HepG2 (cell line): ENCODE results near the gene THSD8. TPM values are rescaled to one million over a fixed set of nuclear protein-coding genes. Genes with fewer than 3 reads are reported as not detected.

Experiments
- CENPT ChIP-seq: sonication (generic); formaldehyde crosslinking; IDR thresholded peaks from 2 replicates; pipeline ENCODE4 v1.8.0; 2022; ENCODE audit warnings: low read depth, mild to moderate bottlenecking, moderate library complexity, missing genetic modification reagents
- CREM ChIP-seq, 2 experiments: sonication (generic) in 1 of 2; formaldehyde crosslinking in 1 of 2; IDR thresholded peaks; 2 replicates each; pipeline versions ENCODE4 v1.4.0 to v1.6.1; 2016 to 2020; ENCODE audit warnings: antibody characterized with exemption in 1 of 2, mild to moderate bottlenecking in 1 of 2, missing genetic modification reagents in 1 of 2
- IRX3 ChIP-seq: sonication (generic); formaldehyde crosslinking; IDR thresholded peaks from 2 replicates; pipeline ENCODE4 v1.8.1; 2023; ENCODE audit warnings: mild to moderate bottlenecking, low read depth, missing genetic modification reagents, borderline replicate concordance
- KAT8 ChIP-seq: IDR thresholded peaks from 2 replicates; pipeline ENCODE4 v1.6.1; 2016; ENCODE audit warnings: missing genetic modification reagents, missing compliant biosample characterization
- NKX3-1 ChIP-seq: sonication (generic); formaldehyde crosslinking; IDR thresholded peaks from 2 replicates; pipeline ENCODE4 v1.5.0; 2020; ENCODE audit warnings: missing genetic modification reagents
- NPAS2 ChIP-seq: sonication (generic); formaldehyde crosslinking; IDR thresholded peaks from 2 replicates; pipeline ENCODE4 v1.8.0; 2022; ENCODE audit warnings: mild to moderate bottlenecking, missing genetic modification reagents, borderline replicate concordance
- RFXANK ChIP-seq: IDR thresholded peaks from 2 replicates; pipeline ENCODE4 v1.6.1; 2016
- SAP130 ChIP-seq: IDR thresholded peaks from 2 replicates; pipeline ENCODE4 v1.6.1; 2016; ENCODE audit warnings: low read depth
- SCMH1 ChIP-seq: sonication (generic); formaldehyde crosslinking; IDR thresholded peaks from 2 replicates; pipeline ENCODE4 v1.9.0; 2021; ENCODE audit warnings: missing genetic modification reagents, mild to moderate bottlenecking, borderline replicate concordance
- SOX13 ChIP-seq, 3 experiments: fragments of 450-650 bp in 1 of 3; sonication (generic) in 1 of 3; formaldehyde crosslinking in 1 of 3; IDR thresholded peaks in 2 of 3; conservative IDR thresholded peaks in 1 of 3; 2 replicates each; pipeline versions ENCODE4 v1.5.0 to v1.6.1; 2016 to 2020; ENCODE audit warnings: antibody characterized with exemption in 1 of 3, mild to moderate bottlenecking in 1 of 3, missing compliant biosample characterization in 1 of 3, missing genetic modification reagents in 1 of 3, moderate library complexity in 1 of 3
- SRSF4 ChIP-seq: fragments of 200-400 bp; formaldehyde crosslinking; IDR thresholded peaks from one replicate; pipeline ENCODE4 v1.6.1; 2018; ENCODE audit warnings: mild to moderate bottlenecking, low read depth, low read length, moderate library complexity; ENCODE audit not compliant: poor library complexity, severe bottlenecking
- TAF1 ChIP-seq: sonication (generic); formaldehyde crosslinking; IDR thresholded peaks from 2 replicates; pipeline ENCODE4 v1.4.0; 2020; ENCODE audit warnings: missing genetic modification reagents
- ZFP90 ChIP-seq: sonication (generic); formaldehyde crosslinking; IDR thresholded peaks from 2 replicates; pipeline ENCODE4 v1.8.0; 2022; ENCODE audit warnings: missing genetic modification reagents, mild to moderate bottlenecking, inconsistent platforms, borderline replicate concordance
- ZNF30 ChIP-seq: sonication (generic); formaldehyde crosslinking; IDR thresholded peaks from 2 replicates; pipeline ENCODE4 v1.5.0; 2020; ENCODE audit warnings: mild to moderate bottlenecking, missing genetic modification reagents
- ZNF333 ChIP-seq: sonication (generic); formaldehyde crosslinking; IDR thresholded peaks from 2 replicates; pipeline ENCODE4 v1.4.0; 2020; ENCODE audit warnings: mild to moderate bottlenecking, missing genetic modification reagents, borderline replicate concordance
- ZNF432 ChIP-seq: sonication (generic); formaldehyde crosslinking; IDR thresholded peaks from 2 replicates; pipeline ENCODE4 v1.5.0; 2020; ENCODE audit warnings: missing genetic modification reagents, mild to moderate bottlenecking, borderline replicate concordance
- ZNF441 ChIP-seq: sonication (generic); formaldehyde crosslinking; IDR thresholded peaks from 2 replicates; pipeline ENCODE4 v1.7.0; 2021; ENCODE audit warnings: missing genetic modification reagents, borderline replicate concordance
- ZNF460 ChIP-seq: sonication (generic); formaldehyde crosslinking; IDR thresholded peaks from 2 replicates; pipeline ENCODE4 v1.5.1; 2020; ENCODE audit warnings: missing genetic modification reagents, mild to moderate bottlenecking, borderline replicate concordance
- ZNF484 ChIP-seq: sonication (generic); formaldehyde crosslinking; IDR thresholded peaks from 2 replicates; pipeline ENCODE4 v1.5.1; 2020; ENCODE audit warnings: mild to moderate bottlenecking, low read depth, missing genetic modification reagents, borderline replicate concordance
- ZNF496 ChIP-seq: sonication (generic); formaldehyde crosslinking; IDR thresholded peaks from 2 replicates; pipeline ENCODE4 v1.8.1; 2023; ENCODE audit warnings: mild to moderate bottlenecking, moderate library complexity, missing genetic modification reagents; ENCODE audit not compliant: insufficient replicate concordance
- ZNF563 ChIP-seq: sonication (generic); formaldehyde crosslinking; IDR thresholded peaks from 2 replicates; pipeline ENCODE4 v1.8.0; 2022; ENCODE audit warnings: mild to moderate bottlenecking, moderate library complexity, missing genetic modification reagents
- ZNF629 ChIP-seq: sonication (generic); formaldehyde crosslinking; conservative IDR thresholded peaks from 2 replicates; pipeline ENCODE4 v1.5.0; 2020; ENCODE audit warnings: missing genetic modification reagents
- ZNF772 ChIP-seq: sonication (generic); formaldehyde crosslinking; IDR thresholded peaks from 2 replicates; pipeline ENCODE4 v1.5.0; 2020; ENCODE audit warnings: mild to moderate bottlenecking, missing genetic modification reagents
- polyA plus RNA-seq, 8 experiments: library from polyadenylated mRNA; depleted of rRNA in 3 of 8; stranded (reverse) in 7 of 8; unstranded in 1 of 8; fragments of >200 nt; fragmentation: Illumina TruSeq in 4 of 8; extraction: Trizol in 4 of 8; gene quantifications; 2 replicates each; pipeline versions ENCODE4 v1.2.1 to v1.2.3, GENCODE V29; 2011 to 2016; ENCODE audit warnings: low read depth in 4 of 8, missing spikeins in 1 of 8, mixed read lengths in 1 of 8; ENCODE audit not compliant: insufficient read depth in 1 of 8
- total RNA-seq, 5 experiments: library from RNA; depleted of rRNA; stranded (reverse); fragments of >200 nt; fragmentation: Illumina TruSeq; extraction: Trizol; gene quantifications; 2 replicates each; pipeline ENCODE4 v1.2.3, GENCODE V29; 2016; ENCODE audit warnings: low read depth in 1 of 5
- TF ChIP-seq, protein P1 (sequence below): sonication (generic); formaldehyde crosslinking; IDR thresholded peaks from 2 replicates; pipeline ENCODE4 v1.4.0; 2020; ENCODE audit warnings: mild to moderate bottlenecking, missing genetic modification reagents
- TF ChIP-seq, protein P2 (sequence below): sonication (generic); formaldehyde crosslinking; IDR thresholded peaks from 2 replicates; pipeline ENCODE4 v1.4.0; 2020; ENCODE audit warnings: missing genetic modification reagents, borderline replicate concordance

THSD8 gene
- total and polyA plus RNA-seq, 2 of the 13 experiments (the other 11 are each of a cell fraction or from before 2014, with no cell fraction given), result 4.8 to 14.9 TPM

DNA sequence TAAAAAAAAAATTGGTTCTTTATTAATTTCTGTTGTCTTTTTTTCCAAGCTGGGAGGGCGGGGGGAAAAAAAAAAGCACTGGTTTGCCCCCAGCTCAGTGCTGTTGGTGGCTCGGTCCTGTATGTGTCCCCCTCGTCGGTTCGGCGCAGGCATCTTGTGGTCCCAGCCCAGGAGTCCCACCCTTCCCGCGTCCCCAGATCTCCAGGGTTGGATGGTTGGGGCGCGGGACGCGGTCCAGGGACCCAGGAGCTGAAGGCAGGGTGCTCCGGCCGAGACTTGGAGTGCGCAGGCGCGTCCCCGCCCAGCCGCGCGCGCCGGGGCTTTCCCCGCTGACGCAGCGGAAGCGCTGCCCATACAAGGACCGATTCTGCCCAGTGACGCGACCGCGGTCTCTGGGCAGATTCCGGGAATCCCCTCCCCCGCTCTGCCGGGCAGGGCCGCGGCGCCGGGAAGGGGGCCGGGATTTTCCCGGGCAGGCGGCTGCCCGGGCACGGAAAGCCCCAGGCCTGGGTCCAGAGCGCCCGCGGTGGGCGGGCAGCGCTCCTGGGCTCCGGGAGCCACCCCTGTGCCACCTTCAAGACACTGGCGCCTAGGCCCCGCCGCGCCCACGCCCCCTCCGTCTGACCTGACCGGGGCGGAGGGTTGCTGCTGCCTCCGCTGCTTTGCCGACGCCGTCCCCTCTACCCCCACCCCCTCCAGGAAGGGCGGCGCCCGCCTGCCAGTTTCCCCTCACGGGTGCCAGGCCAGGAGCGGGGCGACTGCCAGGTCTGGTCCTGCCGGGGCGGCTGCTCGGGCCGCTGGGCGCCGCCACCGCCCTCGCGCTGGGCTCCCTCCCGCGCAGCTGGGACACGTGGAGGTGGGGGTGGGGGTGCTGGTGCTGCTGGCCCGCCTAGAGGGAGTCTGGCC is 8.3 kb upstream of the THSD8 start (continued):
- peak; percentile 50; the same call in 1 of the 2 replicates for TF ChIP-seq KAT8 (CRISPR knock-in tag)
- peak; percentile 93 for TF ChIP-seq RFXANK (CRISPR knock-in tag)
- no peak for TF ChIP-seq ZNF460 (CRISPR knock-in tag)
- no peak for TF ChIP-seq ZNF441 (CRISPR knock-in tag)
- no peak for TF ChIP-seq SOX13 (IDR thresholded peaks at IDR 0.05)
- TF ChIP-seq SOX13 (CRISPR knock-in tag; conservative IDR thresholded peaks at IDR 0.05 in 1 of 2, IDR thresholded peaks at IDR 0.05 in 1 of 2), result peak in 1 of 2 experiments; percentile 44; a peak in 1 of 4 replicates
- TF ChIP-seq ZNF333 (CRISPR knock-in tag), result peak; percentile 74; the same call in 1 of the 2 replicates
- no peak for TF ChIP-seq ZNF30
- peak; percentile 74 for TF ChIP-seq CREM (IDR thresholded peaks at IDR 0.05)
- peak; percentile 39; the same call in 1 of the 2 replicates for TF ChIP-seq CREM (CRISPR knock-in tag; IDR thresholded peaks at IDR 0.05)
- TF ChIP-seq ZFP90, result no peak
- TF ChIP-seq, protein P1, sequence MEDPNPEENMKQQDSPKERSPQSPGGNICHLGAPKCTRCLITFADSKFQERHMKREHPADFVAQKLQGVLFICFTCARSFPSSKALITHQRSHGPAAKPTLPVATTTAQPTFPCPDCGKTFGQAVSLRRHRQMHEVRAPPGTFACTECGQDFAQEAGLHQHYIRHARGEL (CRISPR knock-in tag), result no peak
- TF ChIP-seq CENPT, result no peak
- no peak for TF ChIP-seq ZNF432 (CRISPR knock-in tag)
- no peak for TF ChIP-seq ZNF484 (CRISPR knock-in tag)
- TF ChIP-seq IRX3, result no peak
- no peak for TF ChIP-seq SCMH1 (CRISPR knock-in tag)
- no peak for TF ChIP-seq ZNF496 (CRISPR knock-in tag)
- no peak for TF ChIP-seq NPAS2
- no peak for TF ChIP-seq ZNF629 (CRISPR knock-in tag)
- TF ChIP-seq SRSF4, result no peak
- TF ChIP-seq NKX3-1 (CRISPR knock-in tag), result no peak
- no peak for TF ChIP-seq ZNF563 (CRISPR knock-in tag)
- peak; percentile 71; the same call in 1 of the 2 replicates for TF ChIP-seq TAF1 (CRISPR knock-in tag)
- TF ChIP-seq ZNF772, result peak; percentile 45; the same call in 1 of the 2 replicates
- TF ChIP-seq, protein P2, sequence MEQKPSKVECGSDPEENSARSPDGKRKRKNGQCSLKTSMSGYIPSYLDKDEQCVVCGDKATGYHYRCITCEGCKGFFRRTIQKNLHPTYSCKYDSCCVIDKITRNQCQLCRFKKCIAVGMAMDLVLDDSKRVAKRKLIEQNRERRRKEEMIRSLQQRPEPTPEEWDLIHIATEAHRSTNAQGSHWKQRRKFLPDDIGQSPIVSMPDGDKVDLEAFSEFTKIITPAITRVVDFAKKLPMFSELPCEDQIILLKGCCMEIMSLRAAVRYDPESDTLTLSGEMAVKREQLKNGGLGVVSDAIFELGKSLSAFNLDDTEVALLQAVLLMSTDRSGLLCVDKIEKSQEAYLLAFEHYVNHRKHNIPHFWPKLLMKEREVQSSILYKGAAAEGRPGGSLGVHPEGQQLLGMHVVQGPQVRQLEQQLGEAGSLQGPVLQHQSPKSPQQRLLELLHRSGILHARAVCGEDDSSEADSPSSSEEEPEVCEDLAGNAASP, result peak; percentile 27; the same call in 1 of the 2 replicates
- TF ChIP-seq SAP130 (CRISPR knock-in tag), result peak; percentile 92
